Stimulated activated naive CD8-positive, alpha-beta T cell treated with anti-CD3 and anti-CD28 coated beads, Interleukin-15, Interleukin-2, amounts not matched to agents 100 U/mL and 50 U/mL, for 24 hours (primary cell): Measurements from ENCODE around the gene ASS1.

Experiments
- ATAC-seq: fragments of 150-1000 bp; cut with Tn5 transposase; one replicate; pipeline ENCODE4 v1.10.0; 2021
- DNase-seq: peaks from one replicate; pipeline ENCODE4 v3.0.0; 2021

ASS1 gene

GRCh38 chr9:130532426-130533080 lies 87.8 kb downstream of the ASS1 start:
- no peak for ATAC-seq
- no peak for DNase-seq

GRCh38 chr9:130535818-130536521 lies 91.2 kb downstream of the ASS1 start:
- no peak for DNase-seq
- no peak for ATAC-seq

GRCh38 chr9:130536701-130537107 lies 91.9 kb downstream of the ASS1 start:
- ATAC-seq: peak; percentile 31
- no peak for DNase-seq

GRCh38 chr9:130537346-130538050 lies 92.7 kb downstream of the ASS1 start:
- ATAC-seq: peak; percentile 24
- DNase-seq: no peak

GRCh38 chr9:130539420-130540223 lies 94.9 kb downstream of the ASS1 start:
- DNase-seq (no peak), ATAC-seq (no peak)

- ATAC-seq: no peak
Observed at GRCh38 chr9:130541533-130541932, 96.8 kb downstream of the ASS1 start.

GRCh38 chr9:130542038-130542437 lies 97.3 kb downstream of the ASS1 start:
- DNase-seq (no peak), ATAC-seq (no peak)

More at GRCh38 chr9:130541533-130541932, 96.8 kb downstream of the ASS1 start:
- DNase-seq: no peak

- no peak for ATAC-seq
Observed at GRCh38 chr9:130542457-130543228, 97.9 kb downstream of the ASS1 start.

GRCh38 chr9:130543368-130543767 lies 98.6 kb downstream of the ASS1 start:
- no peak for DNase-seq
- ATAC-seq: no peak

More at GRCh38 chr9:130542457-130543228, 97.9 kb downstream of the ASS1 start:
- no peak for DNase-seq

GRCh38 chr9:130543859-130544258 lies 99.1 kb downstream of the ASS1 start:
- ATAC-seq: no peak
- no peak for DNase-seq

- no peak for ATAC-seq
- no peak for DNase-seq
Observed at GRCh38 chr9:130544364-130544763, 99.6 kb downstream of the ASS1 start.

- DNase-seq: no peak
- no peak for ATAC-seq
Observed at GRCh38 chr9:130548103-130548502, 103.3 kb downstream of the ASS1 start.

- DNase-seq (peak; percentile 6), ATAC-seq (peak; percentile 68)
Observed at GRCh38 chr9:130549093-130549735, 104.5 kb downstream of the ASS1 start.
